ENCODE results near the gene OBSL1. TPM values are rescaled to one million over a fixed set of nuclear protein-coding genes. Genes with fewer than 3 reads are reported as not detected.

The OBSL1 gene
- polyA plus RNA-seq, 3 donors, result 0.09 TPM; not detected in 2

DNA sequence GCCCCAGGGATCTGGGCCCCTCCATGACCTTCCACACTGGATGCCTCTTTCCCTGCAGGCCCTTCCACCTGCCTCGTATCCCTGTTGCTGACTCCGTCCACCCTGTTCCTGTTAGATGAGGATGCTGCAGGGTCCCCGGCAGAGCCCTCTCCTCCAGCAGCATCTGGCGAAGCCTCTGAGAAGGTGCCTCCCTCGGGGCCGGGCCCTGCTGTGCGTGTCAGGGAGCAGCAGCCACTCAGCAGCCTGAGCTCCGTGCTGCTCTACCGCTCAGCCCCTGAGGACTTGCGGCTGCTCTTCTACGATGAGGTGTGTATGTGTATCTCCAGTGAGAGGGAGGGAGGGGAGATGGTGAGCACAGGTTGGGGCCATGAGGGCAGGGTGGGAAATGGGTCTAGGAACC, 43.7 kb upstream of the OBSL1 start:
- 100% methylated on average over 11 of the region's 11 CpGs for WGBS (ENCODE audit: insufficient coverage)
- Histone ChIP-seq H2AFZ (ENCODE audit: insufficient read depth, low read depth, low read length, poor library complexity, severe bottlenecking) (no peak overlapping the region), H3K9me3 (replicated peaks in 1 of 2; ENCODE audit: control insufficient read depth in 1 of 2, insufficient read depth in 1 of 2, low read length in 2 of 2) (no peaks in the 10 kb centered on the region), H3K27ac (ENCODE audit: low read depth in 1 of 2, low read length in 2 of 2) (no peak overlapping the region), H3K79me2 (ENCODE audit: insufficient read depth, low read length) (no peaks in the 10 kb centered on the region), H3K4me1 (ENCODE audit: control insufficient read depth in 1 of 2, insufficient read depth in 2 of 2, low read length in 2 of 2) (no peaks in the 10 kb centered on the region), H3K4me2 (replicated peaks; ENCODE audit: extremely low read depth, low read length, poor library complexity, severe bottlenecking) (no peak overlapping the region), H4K20me1 (ENCODE audit: insufficient read depth, low read length) (no peaks in the 10 kb centered on the region), H3K4me3 (replicated peaks in 1 of 3; ENCODE audit: low read depth in 2 of 3, low read length in 3 of 3) (no peak overlapping the region), H3K27me3 (ENCODE audit: control insufficient read depth in 2 of 2, insufficient read depth in 2 of 2, low read length in 2 of 2) (no peaks in the 10 kb centered on the region), H3K36me3 (replicated peaks in 1 of 2; ENCODE audit: control insufficient read depth in 1 of 2, insufficient read depth in 2 of 2, low read length in 2 of 2) (peaks cover 53 to 68% of the 10 kb centered on the region in 2 donors), H3K9ac (ENCODE audit: insufficient read depth, low read length, poor library complexity, severe bottlenecking) (no peak overlapping the region)
- H3K27ac Mint-ChIP-seq, result peak overlapping the region in 3 of 7 donors; percentile 5 to 42 (median 23)
- H3K27me3 Mint-ChIP-seq (ENCODE audit: low read depth in 3 of 3), result peaks cover 0 to 5% (median 0%) of the 10 kb centered on the region in 3 donors
- TF ChIP-seq, protein P1, sequence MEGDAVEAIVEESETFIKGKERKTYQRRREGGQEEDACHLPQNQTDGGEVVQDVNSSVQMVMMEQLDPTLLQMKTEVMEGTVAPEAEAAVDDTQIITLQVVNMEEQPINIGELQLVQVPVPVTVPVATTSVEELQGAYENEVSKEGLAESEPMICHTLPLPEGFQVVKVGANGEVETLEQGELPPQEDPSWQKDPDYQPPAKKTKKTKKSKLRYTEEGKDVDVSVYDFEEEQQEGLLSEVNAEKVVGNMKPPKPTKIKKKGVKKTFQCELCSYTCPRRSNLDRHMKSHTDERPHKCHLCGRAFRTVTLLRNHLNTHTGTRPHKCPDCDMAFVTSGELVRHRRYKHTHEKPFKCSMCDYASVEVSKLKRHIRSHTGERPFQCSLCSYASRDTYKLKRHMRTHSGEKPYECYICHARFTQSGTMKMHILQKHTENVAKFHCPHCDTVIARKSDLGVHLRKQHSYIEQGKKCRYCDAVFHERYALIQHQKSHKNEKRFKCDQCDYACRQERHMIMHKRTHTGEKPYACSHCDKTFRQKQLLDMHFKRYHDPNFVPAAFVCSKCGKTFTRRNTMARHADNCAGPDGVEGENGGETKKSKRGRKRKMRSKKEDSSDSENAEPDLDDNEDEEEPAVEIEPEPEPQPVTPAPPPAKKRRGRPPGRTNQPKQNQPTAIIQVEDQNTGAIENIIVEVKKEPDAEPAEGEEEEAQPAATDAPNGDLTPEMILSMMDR (IDR thresholded peaks at IDR 0.05), result no peak
- no peak overlapping the region for H3K4me3 Mint-ChIP-seq
- intact Hi-C loops (cut with micrococcal nuclease), result loop anchor here in 1 of 2 donors (10.0 kb wide), 1 partner anchor 190 kb away; no protein-coding TSS in a partner anchor
- peaks cover 5% of the 10 kb centered on the region for H3K4me1 Mint-ChIP-seq
- no peak for DNase-seq
- peaks cover 57 to 67% of the 10 kb centered on the region in 2 donors for H3K36me3 Mint-ChIP-seq
- no peaks in the 10 kb centered on the region for H3K9me3 Mint-ChIP-seq

DNA sequence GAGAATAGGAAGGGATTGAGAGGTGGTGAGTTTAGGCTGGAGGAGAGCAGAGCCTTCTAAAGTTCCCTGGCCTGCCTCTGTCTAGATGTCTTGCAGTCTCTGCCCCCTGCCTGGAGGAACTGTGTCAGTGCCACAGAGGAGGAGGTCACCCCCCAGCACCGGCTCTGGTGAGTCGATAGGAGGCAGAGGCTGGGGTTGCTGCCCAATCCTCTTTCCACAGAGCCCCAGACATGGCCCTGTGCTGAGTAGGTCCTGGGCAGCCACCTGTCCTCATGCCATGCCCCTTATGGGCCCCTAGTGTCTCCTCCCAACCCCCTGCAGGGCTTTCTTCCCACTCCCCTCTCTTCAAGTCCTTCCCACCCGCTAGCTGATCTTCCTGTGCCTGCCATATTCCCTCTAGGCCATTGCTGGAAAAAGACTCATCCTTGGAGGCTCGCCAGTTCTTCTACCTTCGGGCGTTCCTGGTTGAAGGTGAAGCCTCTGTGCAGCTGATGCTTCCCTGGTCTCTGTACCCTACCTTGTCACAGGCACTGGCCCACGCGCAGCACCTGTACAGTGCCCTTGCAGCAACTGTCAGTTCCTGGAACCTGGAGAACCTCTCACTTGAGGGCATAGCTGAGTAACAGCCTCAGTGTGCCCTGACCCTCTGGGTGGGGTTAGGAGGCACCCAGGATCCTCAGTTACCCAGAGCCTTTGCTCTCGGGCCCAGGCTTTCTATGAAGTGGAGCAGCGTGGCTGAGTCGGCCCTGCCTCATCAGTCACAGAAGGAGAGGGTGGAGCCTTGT, 42.9 kb upstream of the OBSL1 start:
- TF ChIP-seq, protein P1 (IDR thresholded peaks at IDR 0.05), result no peak
- H3K36me3 ChIP-seq (replicated peaks in 1 of 2; ENCODE audit: control insufficient read depth in 1 of 2, insufficient read depth in 2 of 2, low read length in 2 of 2), result peaks cover 60 to 75% of the 10 kb centered on the region in 2 donors
- no peaks in the 10 kb centered on the region for H4K20me1 ChIP-seq (ENCODE audit: insufficient read depth, low read length)
- peaks cover 0 to 4% (median 0%) of the 10 kb centered on the region in 3 donors for H3K27me3 Mint-ChIP-seq (ENCODE audit: low read depth in 3 of 3)
- no peaks in the 10 kb centered on the region for H3K27me3 ChIP-seq (ENCODE audit: control insufficient read depth in 2 of 2, insufficient read depth in 2 of 2, low read length in 2 of 2)
- H3K9ac ChIP-seq (ENCODE audit: insufficient read depth, low read length, poor library complexity, severe bottlenecking), result no peak overlapping the region
- no peaks in the 10 kb centered on the region for H3K79me2 ChIP-seq (ENCODE audit: insufficient read depth, low read length)
- H3K36me3 Mint-ChIP-seq, result peaks cover 65 to 73% of the 10 kb centered on the region in 2 donors
- H3K4me3 ChIP-seq (replicated peaks in 1 of 3; ENCODE audit: low read depth in 2 of 3, low read length in 3 of 3), result no peak overlapping the region
- H3K27ac Mint-ChIP-seq, result peak overlapping the region in 2 of 7 donors; percentile 32 to 61
- no peak overlapping the region for H2AFZ ChIP-seq (ENCODE audit: insufficient read depth, low read depth, low read length, poor library complexity, severe bottlenecking)
- H3K4me3 Mint-ChIP-seq, result no peak overlapping the region
- H3K4me1 Mint-ChIP-seq, result peaks cover 5% of the 10 kb centered on the region
- H3K4me2 ChIP-seq (replicated peaks; ENCODE audit: extremely low read depth, low read length, poor library complexity, severe bottlenecking), result no peak overlapping the region
- H3K27ac ChIP-seq (ENCODE audit: low read depth in 1 of 2, low read length in 2 of 2), result no peak overlapping the region
- no peaks in the 10 kb centered on the region for H3K9me3 Mint-ChIP-seq
- intact Hi-C loops (cut with micrococcal nuclease), result loop anchor here in 1 of 2 donors (10.0 kb wide), 1 partner anchor 189 kb away; no protein-coding TSS in a partner anchor
- no peaks in the 10 kb centered on the region for H3K9me3 ChIP-seq (replicated peaks in 1 of 2; ENCODE audit: control insufficient read depth in 1 of 2, insufficient read depth in 1 of 2, low read length in 2 of 2)
- no peak for DNase-seq
- 100% methylated on average over 8 of the region's 11 CpGs for WGBS (ENCODE audit: insufficient coverage)
- no peaks in the 10 kb centered on the region for H3K4me1 ChIP-seq (ENCODE audit: control insufficient read depth in 1 of 2, insufficient read depth in 2 of 2, low read length in 2 of 2)

All from CD14-positive monocyte (primary cell).